ENCODE results near the gene GFY. TPM values are rescaled to one million over a fixed set of nuclear protein-coding genes. Genes with fewer than 3 reads are reported as not detected.
A peak's percentile ranks its signal among the peaks of the same experiment; 100 is the strongest.

GFY gene
- total RNA-seq, 2 experiments from 2014 or later, result not detected

- H3K4me3 Mint-ChIP-seq, result no peak overlapping the region
- ChIA-PET CTCF (interaction anchor here (0.8 to 1.4 kb wide), 2 partner anchors 9 to 40 kb away, joined by 3 to 6 read pairs; no protein-coding TSS in a partner anchor), POLR2A (no interaction called here)
- H3K36me3 Mint-ChIP-seq (ENCODE audit: low read depth), result peaks cover 1% of the 10 kb centered on the region
- no peak for DNase-seq
- H3K4me1 Mint-ChIP-seq, result peaks cover 39% of the 10 kb centered on the region
- no peaks in the 10 kb centered on the region for H3K9me3 Mint-ChIP-seq
- peak overlapping the region; percentile 34 for H3K27ac Mint-ChIP-seq
- H3K27me3 Mint-ChIP-seq, result peaks cover 86% of the 10 kb centered on the region
Observed at GRCh38 chr19:49433240-49433901, 8.2 kb downstream of the GFY start.

- H3K27me3 Mint-ChIP-seq, result peaks cover 86% of the 10 kb centered on the region
- no peak for DNase-seq
- no peak overlapping the region for H3K27ac Mint-ChIP-seq
- CTCF ChIA-PET, result interaction anchor here (0.9 to 1.8 kb wide), 7 partner anchors 13 to 43 kb away, joined by 3 to 6 read pairs (median 5); no protein-coding TSS in a partner anchor
- no peak overlapping the region for H3K4me3 Mint-ChIP-seq
- peaks cover 33% of the 10 kb centered on the region for H3K4me1 Mint-ChIP-seq
- H3K9me3 Mint-ChIP-seq, result no peaks in the 10 kb centered on the region
- POLR2A ChIA-PET, result no interaction called here
- H3K36me3 Mint-ChIP-seq (ENCODE audit: low read depth), result no peaks in the 10 kb centered on the region
Observed at GRCh38 chr19:49434907-49435583, 9.9 kb downstream of the GFY start.

- Mint-ChIP-seq H3K36me3 (ENCODE audit: low read depth) (peaks cover 2% of the 10 kb centered on the region), H3K4me1 (peaks cover 35% of the 10 kb centered on the region), H3K27ac (no peak overlapping the region), H3K27me3 (peaks cover 88% of the 10 kb centered on the region), H3K4me3 (no peak overlapping the region), H3K9me3 (no peaks in the 10 kb centered on the region)
- DNase-seq, result no peak
- POLR2A ChIA-PET, result no interaction called here
- CTCF ChIA-PET, result interaction anchor here (0.8 to 1.8 kb wide), 8 partner anchors 9 to 44 kb away, joined by 3 to 6 read pairs (median 4); no protein-coding TSS in a partner anchor
Observed at GRCh38 chr19:49435670-49436069, 10.5 kb downstream of the GFY start.

- Mint-ChIP-seq H3K4me1 (peaks cover 34% of the 10 kb centered on the region), H3K4me3 (no peak overlapping the region), H3K9me3 (no peaks in the 10 kb centered on the region), H3K36me3 (ENCODE audit: low read depth) (peaks cover 4% of the 10 kb centered on the region), H3K27me3 (peaks cover 86% of the 10 kb centered on the region), H3K27ac (no peak overlapping the region)
- peak; percentile 54 for DNase-seq
- CTCF ChIA-PET, result interaction anchor here (0.7 to 1.8 kb wide), 9 partner anchors 10 to 45 kb away, joined by 3 to 6 read pairs (median 3); no protein-coding TSS in a partner anchor
- POLR2A ChIA-PET, result interaction anchor here (0.6 kb wide), 1 partner anchor 17 kb away, joined by 3 read pairs; the partner anchor contains the start of gene ALDH16A1
Observed at GRCh38 chr19:49436381-49437017, 11.3 kb downstream of the GFY start.

GRCh38 chr19:49437231-49437630 lies 12.0 kb downstream of the GFY start:
- CTCF ChIA-PET, result no interaction called here
- H3K9me3 Mint-ChIP-seq, result no peaks in the 10 kb centered on the region
- no peak overlapping the region for H3K4me3 Mint-ChIP-seq
- no peak for DNase-seq
- H3K27me3 Mint-ChIP-seq, result peaks cover 88% of the 10 kb centered on the region
- peak overlapping the region; percentile 41 for H3K27ac Mint-ChIP-seq
- peaks cover 4% of the 10 kb centered on the region for H3K36me3 Mint-ChIP-seq (ENCODE audit: low read depth)
- H3K4me1 Mint-ChIP-seq, result peaks cover 37% of the 10 kb centered on the region
- POLR2A ChIA-PET, result no interaction called here

GRCh38 chr19:49438261-49438660 lies 13.1 kb downstream of the GFY start:
- H3K4me1 Mint-ChIP-seq, result peaks cover 39% of the 10 kb centered on the region
- peaks cover 86% of the 10 kb centered on the region for H3K27me3 Mint-ChIP-seq
- ChIA-PET CTCF (no interaction called here), POLR2A (no interaction called here)
- no peak overlapping the region for H3K4me3 Mint-ChIP-seq
- H3K36me3 Mint-ChIP-seq (ENCODE audit: low read depth), result peaks cover 4% of the 10 kb centered on the region
- H3K27ac Mint-ChIP-seq, result no peak overlapping the region
- no peak for DNase-seq
- H3K9me3 Mint-ChIP-seq, result no peaks in the 10 kb centered on the region

GRCh38 chr19:49439836-49440235 lies 14.6 kb downstream of the GFY start:
- POLR2A ChIA-PET, result no interaction called here
- H3K4me3 Mint-ChIP-seq, result no peak overlapping the region

GRCh38 chr19:49440439-49441209 lies 15.4 kb downstream of the GFY start:
- peaks cover 68% of the 10 kb centered on the region for H3K27me3 Mint-ChIP-seq
- H3K4me1 Mint-ChIP-seq, result peaks cover 50% of the 10 kb centered on the region
- no peak for DNase-seq
- H3K9me3 Mint-ChIP-seq, result no peaks in the 10 kb centered on the region
- H3K36me3 Mint-ChIP-seq (ENCODE audit: low read depth), result peaks cover 8% of the 10 kb centered on the region
- ChIA-PET POLR2A (no interaction called here), CTCF (interaction anchor here (0.7 to 1.7 kb wide), 4 partner anchors 11 to 49 kb away, joined by 3 to 4 read pairs (median 4); partner anchors contain the start of gene PIH1D1)
- peak overlapping the region; percentile 42 for H3K4me3 Mint-ChIP-seq
- H3K27ac Mint-ChIP-seq, result peak overlapping the region; percentile 25

More at GRCh38 chr19:49439836-49440235, 14.6 kb downstream of the GFY start:
- no peak for DNase-seq
- no peak overlapping the region for H3K27ac Mint-ChIP-seq
- H3K36me3 Mint-ChIP-seq (ENCODE audit: low read depth), result peaks cover 4% of the 10 kb centered on the region
- peaks cover 46% of the 10 kb centered on the region for H3K4me1 Mint-ChIP-seq
- peaks cover 76% of the 10 kb centered on the region for H3K27me3 Mint-ChIP-seq
- H3K9me3 Mint-ChIP-seq, result no peaks in the 10 kb centered on the region
- CTCF ChIA-PET, result interaction anchor here (0.7 to 1.7 kb wide), 4 partner anchors 11 to 48 kb away, joined by 3 to 4 read pairs (median 4); partner anchors contain the start of gene PIH1D1

- peaks cover 60% of the 10 kb centered on the region for H3K27me3 Mint-ChIP-seq
- no peaks in the 10 kb centered on the region for H3K9me3 Mint-ChIP-seq
- peaks cover 50% of the 10 kb centered on the region for H3K4me1 Mint-ChIP-seq
- H3K36me3 Mint-ChIP-seq (ENCODE audit: low read depth), result peaks cover 13% of the 10 kb centered on the region
- H3K27ac Mint-ChIP-seq, result peak within 1 kb of the TSS; percentile 68
- peak within 1 kb of the TSS; percentile 79 for H3K4me3 Mint-ChIP-seq
- ChIA-PET POLR2A (no interaction called here), CTCF (interaction anchor here (1.1 to 1.9 kb wide), 4 partner anchors 14 to 157 kb away, joined by 4 to 7 read pairs (median 5); no protein-coding TSS in a partner anchor)
- DNase-seq, result peak; percentile 49
Observed at GRCh38 chr19:49441210-49441959, 16.2 kb downstream of the GFY start, which contains the start of gene SLC17A7. SLC17A7 (minus strand) TSS chr19:49441527; CDS start chr19:49441379, 148 bp downstream.

- H3K9me3 Mint-ChIP-seq, result no peaks in the 10 kb centered on the region
- DNase-seq, result no peak
- H3K4me3 Mint-ChIP-seq, result peak overlapping the region; percentile 79
- ChIA-PET CTCF (interaction anchor here (1.1 to 1.9 kb wide), 7 partner anchors 15 to 216 kb away, joined by 3 to 7 read pairs (median 4); no protein-coding TSS in a partner anchor), POLR2A (no interaction called here)
- H3K27ac Mint-ChIP-seq, result no peak overlapping the region
- H3K4me1 Mint-ChIP-seq, result peaks cover 49% of the 10 kb centered on the region
- peaks cover 54% of the 10 kb centered on the region for H3K27me3 Mint-ChIP-seq
- H3K36me3 Mint-ChIP-seq (ENCODE audit: low read depth), result peaks cover 18% of the 10 kb centered on the region
Observed at GRCh38 chr19:49441960-49442350, 16.8 kb downstream of the GFY start.

GRCh38 chr19:49442354-49442753 lies 17.2 kb downstream of the GFY start:
- ChIA-PET CTCF (interaction anchor here (0.6 to 1.9 kb wide), 20 partner anchors 8 to 217 kb away, joined by 3 to 10 read pairs (median 4); partner anchors contain the start of genes GFY and PIH1D1), POLR2A (interaction anchor here (1.0 kb wide), 1 partner anchor 11 kb away, joined by 6 read pairs; the partner anchor contains the start of gene ALDH16A1)
- no peaks in the 10 kb centered on the region for H3K9me3 Mint-ChIP-seq
- H3K4me3 Mint-ChIP-seq, result peak overlapping the region; percentile 79
- DNase-seq, result peak; percentile 32
- H3K27me3 Mint-ChIP-seq, result peaks cover 50% of the 10 kb centered on the region
- peaks cover 48% of the 10 kb centered on the region for H3K4me1 Mint-ChIP-seq
- H3K27ac Mint-ChIP-seq, result peak overlapping the region; percentile 68
- peaks cover 20% of the 10 kb centered on the region for H3K36me3 Mint-ChIP-seq (ENCODE audit: low read depth)

All from activated CD4-positive, alpha-beta T cell treated with anti-CD3 and anti-CD28 coated beads, Interleukin-2, amount 10 ng/mL, durations not matched to agents 7 days and 5 days (primary cell).